Body of pancreas (tissue), 4 donors: ENCODE results near the gene ALG12. TPM values are rescaled to one million over a fixed set of nuclear protein-coding genes. Genes with fewer than 3 reads are reported as not detected.

ENCODE experiments used
- ATAC-seq: fragments of 150-250 bp; one replicate; pipeline ENCODE4 v1.9.1; 2016
- DNase-seq, 4 donors: peaks; one replicate each; pipeline ENCODE4 v3.0.0-alpha.2; 2019
- H3K27ac ChIP-seq, 4 donors: fragments of 200-600 bp; sonication (generic); 1 replicate in 3 of 4; 2 replicates in 1 of 4; pipeline versions ENCODE4 v1.5.1 to v1.6.1; 2016 to 2019; ENCODE audit warnings: mild to moderate bottlenecking in 1 of 4, mixed read lengths in 1 of 4, moderate library complexity in 1 of 4
- H3K27me3 ChIP-seq, 2 donors: fragments of 200-600 bp; sonication (generic); one replicate each; pipeline ENCODE4 v1.6.0; 2016; ENCODE audit warnings: mild to moderate bottlenecking in 1 of 2
- H3K36me3 ChIP-seq, 2 donors: fragments of 200-600 bp; sonication (generic); replicated peaks in 1 of 2; 2 replicates each; pipeline ENCODE4 v1.5.1; 2016; ENCODE audit warnings: low read depth in 2 of 2; ENCODE audit not compliant: insufficient read depth in 1 of 2
- H3K4me1 ChIP-seq: fragments of 200-600 bp; sonication (generic); one replicate; pipeline ENCODE4 v1.6.0; 2016
- H3K4me3 ChIP-seq, 2 donors: fragments of 200-600 bp; sonication (generic); 1 replicate in 1 of 2; 2 replicates in 1 of 2; pipeline ENCODE4 v1.5.1; 2016 to 2019
- H3K9me3 ChIP-seq, 3 donors: fragments of 200-600 bp; sonication (generic); 1 replicate in 2 of 3; 2 replicates in 1 of 3; pipeline ENCODE4 v1.5.1; 2016
- POLR2A ChIP-seq, 3 donors: fragments of 450-650 bp; IDR thresholded peaks; one replicate each; pipeline ENCODE4 v1.6.1; 2016; ENCODE audit warnings: antibody characterized with exemption in 3 of 3, mild to moderate bottlenecking in 2 of 3
- WGBS, 2 donors: methylation state at CpG; one replicate each; pipeline ENCODE4 v1.1.5; 2017; 5-methylcytosine and 5-hydroxymethylcytosine counted together
- intact Hi-C: fragments of 100-400 bp; cut with DNase I; formaldehyde crosslinking; loops from one replicate; pipeline ENCODE4 v1.15.1; 2023
- total RNA-seq, 2 donors: library from RNA; depleted of rRNA; stranded (reverse); fragments of >200 nt; gene quantifications; one replicate each; pipeline ENCODE4 v1.1.0, GENCODE V29; 2016
- TF ChIP-seq, protein P1 (sequence below), 7 experiments: fragments of 450-650 bp in 4 of 7; fragments of 200-600 bp in 3 of 7; sonication (generic) in 3 of 7; IDR thresholded peaks; one replicate each; pipeline ENCODE4 v1.5.1; 2016 to 2019; ENCODE audit warnings: antibody characterized with exemption in 7 of 7

ALG12 gene
- total RNA-seq, 2 donors from 2014 or later = 16.2 to 17.9 TPM

DNA sequence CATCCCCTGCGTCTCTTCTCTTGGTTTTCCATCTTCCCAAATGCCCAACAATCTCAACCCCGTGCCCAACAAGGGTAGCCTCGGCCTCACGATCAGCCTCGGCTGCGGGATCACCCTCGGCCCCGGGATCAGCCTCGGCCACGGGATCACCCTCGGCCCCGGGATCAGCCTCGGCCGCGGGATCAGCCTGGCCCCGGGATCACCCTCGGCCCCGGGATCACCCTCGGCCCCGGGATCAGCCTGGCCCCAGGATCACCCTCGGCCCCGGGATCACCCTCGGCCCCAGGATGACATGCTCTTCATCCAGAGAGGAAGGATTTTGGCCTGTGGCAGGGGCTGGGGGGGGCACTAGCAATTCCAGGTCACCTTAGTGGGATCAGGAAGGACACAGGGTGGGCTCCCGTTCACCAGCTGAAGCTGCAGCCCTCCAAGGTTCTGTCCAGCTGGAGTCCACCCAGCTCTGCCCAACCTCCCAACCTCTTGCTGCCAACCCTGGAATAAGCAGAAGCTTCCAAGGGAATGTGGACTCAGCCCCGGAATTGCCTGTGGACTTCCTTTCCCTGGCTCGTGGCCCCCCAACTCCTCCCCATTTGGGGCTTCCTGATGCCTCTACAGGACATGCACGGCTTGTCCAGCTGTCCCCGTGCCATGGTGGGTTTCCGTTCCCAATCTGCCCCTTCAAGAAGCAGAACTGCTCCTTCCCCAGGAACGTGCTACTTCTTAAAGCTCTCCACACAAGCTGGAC, 6.2 kb downstream of the ALG12 start:
- no peak overlapping the region for H3K27ac ChIP-seq
- TF ChIP-seq POLR2A (IDR thresholded peaks at IDR 0.05) = no peak
- TF ChIP-seq, protein P1, sequence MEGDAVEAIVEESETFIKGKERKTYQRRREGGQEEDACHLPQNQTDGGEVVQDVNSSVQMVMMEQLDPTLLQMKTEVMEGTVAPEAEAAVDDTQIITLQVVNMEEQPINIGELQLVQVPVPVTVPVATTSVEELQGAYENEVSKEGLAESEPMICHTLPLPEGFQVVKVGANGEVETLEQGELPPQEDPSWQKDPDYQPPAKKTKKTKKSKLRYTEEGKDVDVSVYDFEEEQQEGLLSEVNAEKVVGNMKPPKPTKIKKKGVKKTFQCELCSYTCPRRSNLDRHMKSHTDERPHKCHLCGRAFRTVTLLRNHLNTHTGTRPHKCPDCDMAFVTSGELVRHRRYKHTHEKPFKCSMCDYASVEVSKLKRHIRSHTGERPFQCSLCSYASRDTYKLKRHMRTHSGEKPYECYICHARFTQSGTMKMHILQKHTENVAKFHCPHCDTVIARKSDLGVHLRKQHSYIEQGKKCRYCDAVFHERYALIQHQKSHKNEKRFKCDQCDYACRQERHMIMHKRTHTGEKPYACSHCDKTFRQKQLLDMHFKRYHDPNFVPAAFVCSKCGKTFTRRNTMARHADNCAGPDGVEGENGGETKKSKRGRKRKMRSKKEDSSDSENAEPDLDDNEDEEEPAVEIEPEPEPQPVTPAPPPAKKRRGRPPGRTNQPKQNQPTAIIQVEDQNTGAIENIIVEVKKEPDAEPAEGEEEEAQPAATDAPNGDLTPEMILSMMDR (IDR thresholded peaks at IDR 0.05) = no peak
- H3K4me3 ChIP-seq = no peak overlapping the region
- no peak for DNase-seq
- H3K27me3 ChIP-seq = no peaks in the 10 kb centered on the region
- H3K4me1 ChIP-seq = peaks cover 7% of the 10 kb centered on the region
- H3K9me3 ChIP-seq = no peaks in the 10 kb centered on the region
- no peak for ATAC-seq
- intact Hi-C loops = loop anchor here (10.0 kb wide), 1 partner anchor 57 kb away; the partner anchor contains the start of gene ZBED4
- peaks cover 0 to 3% of the 10 kb centered on the region in 2 donors for H3K36me3 ChIP-seq
- 90 to 96% methylated on average over 25 to 30 of the region's 30 CpGs for WGBS, 2 donors

DNA sequence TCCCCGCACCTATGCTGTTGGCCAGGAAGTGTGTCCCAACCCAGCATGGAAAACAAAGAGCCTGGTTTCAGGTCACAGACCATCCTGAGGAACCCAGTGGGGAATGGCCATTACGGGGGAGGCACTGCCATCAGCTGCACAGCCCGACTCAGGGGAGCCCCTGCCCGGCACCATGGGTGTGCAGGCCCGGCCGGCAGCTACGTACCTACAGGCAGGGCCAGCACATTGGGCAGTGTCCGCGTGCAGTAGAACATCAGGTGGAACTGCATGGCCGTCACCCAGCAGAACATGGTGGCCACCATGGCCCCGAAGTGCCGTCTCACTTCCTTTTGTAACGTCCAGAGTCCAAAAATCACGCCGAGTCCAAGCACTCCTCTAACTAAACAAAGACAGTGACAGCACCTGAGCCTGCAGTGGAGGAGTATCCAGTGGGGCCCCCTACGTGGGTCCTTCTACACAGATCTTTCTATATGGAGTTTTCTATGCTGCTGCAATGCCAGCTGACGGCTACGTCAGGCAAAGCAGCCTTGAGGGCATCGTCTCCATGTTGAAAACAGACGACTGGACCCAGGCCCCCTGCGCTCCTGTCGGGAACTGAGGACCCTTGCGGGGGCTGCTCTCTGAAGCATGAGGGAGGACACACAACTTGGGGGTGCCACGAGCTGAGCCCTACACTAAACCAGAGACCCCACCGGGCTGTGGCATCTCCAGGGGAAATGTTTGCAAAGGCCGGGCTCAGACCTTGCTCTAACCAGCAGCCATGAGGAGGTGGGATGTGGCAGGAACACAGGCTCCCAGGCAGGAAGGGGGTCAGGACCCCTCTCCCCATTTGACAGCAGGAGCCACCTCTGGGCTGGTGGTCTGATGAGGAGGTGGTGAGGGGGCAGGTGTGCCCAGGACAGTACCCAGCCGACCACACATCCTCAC, 7.7 kb downstream of the ALG12 start:
- no peaks in the 10 kb centered on the region for H3K9me3 ChIP-seq
- TF ChIP-seq, protein P1 (IDR thresholded peaks at IDR 0.05) = no peak
- TF ChIP-seq POLR2A (IDR thresholded peaks at IDR 0.05) = no peak
- peaks cover 0 to 3% of the 10 kb centered on the region in 2 donors for H3K36me3 ChIP-seq
- intact Hi-C loops = loop anchor here (10.0 kb wide), 1 partner anchor 56 kb away; the partner anchor contains the start of gene ZBED4
- WGBS, 2 donors = 91 to 94% methylated on average over 25 to 27 of the region's 27 CpGs
- no peaks in the 10 kb centered on the region for H3K27me3 ChIP-seq
- DNase-seq = no peak
- ATAC-seq = no peak
- no peak overlapping the region for H3K4me3 ChIP-seq
- no peaks in the 10 kb centered on the region for H3K4me1 ChIP-seq
- no peak overlapping the region for H3K27ac ChIP-seq

DNA sequence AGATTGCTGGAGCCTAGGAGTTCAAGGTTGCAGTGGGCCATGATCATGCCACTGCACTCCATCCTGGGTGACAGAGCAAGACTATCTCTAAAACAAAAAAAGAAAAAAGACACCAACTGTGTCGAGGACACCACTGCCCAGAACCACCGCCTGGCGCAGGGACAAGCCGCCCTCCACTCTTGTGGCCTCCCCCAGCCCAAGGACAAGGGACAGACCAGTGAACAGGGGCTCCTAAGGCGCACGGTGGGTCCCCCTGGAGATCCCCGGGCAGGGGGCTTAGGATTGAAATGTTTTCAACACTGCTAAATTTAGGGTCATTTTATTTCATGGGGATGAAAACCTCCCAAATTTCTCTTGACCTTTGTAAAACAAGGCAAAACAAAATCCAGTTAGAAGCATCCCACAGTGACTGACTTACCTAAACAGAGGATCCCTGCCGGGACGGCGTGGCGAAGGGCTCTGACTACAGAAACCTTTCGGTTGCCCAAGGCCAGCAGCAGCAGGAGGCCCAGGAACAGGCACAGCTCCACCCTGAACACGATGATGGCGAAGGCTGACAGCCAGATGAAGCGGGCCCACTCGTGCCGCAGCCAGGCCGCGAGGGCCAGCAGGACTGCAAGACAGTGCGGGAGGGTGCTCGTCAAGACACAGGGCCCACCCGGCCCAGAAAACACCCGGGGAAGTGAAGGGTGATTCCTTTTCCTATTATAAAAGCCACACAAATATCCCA, 8.6 kb downstream of the ALG12 start:
- H3K4me1 ChIP-seq = no peaks in the 10 kb centered on the region
- no peak overlapping the region for H3K4me3 ChIP-seq
- H3K27me3 ChIP-seq = no peaks in the 10 kb centered on the region
- ATAC-seq (no peak), DNase-seq (no peak)
- 88 to 91% methylated on average over 19 to 21 of the region's 23 CpGs for WGBS, 2 donors
- intact Hi-C loops = loop anchor here (10.0 kb wide), 1 partner anchor 55 kb away; the partner anchor contains the start of gene ZBED4
- no peak for TF ChIP-seq POLR2A (IDR thresholded peaks at IDR 0.05)
- TF ChIP-seq, protein P1 (IDR thresholded peaks at IDR 0.05) = no peak
- no peaks in the 10 kb centered on the region for H3K9me3 ChIP-seq
- peaks cover 0 to 3% of the 10 kb centered on the region in 2 donors for H3K36me3 ChIP-seq
- H3K27ac ChIP-seq = no peak overlapping the region

DNA sequence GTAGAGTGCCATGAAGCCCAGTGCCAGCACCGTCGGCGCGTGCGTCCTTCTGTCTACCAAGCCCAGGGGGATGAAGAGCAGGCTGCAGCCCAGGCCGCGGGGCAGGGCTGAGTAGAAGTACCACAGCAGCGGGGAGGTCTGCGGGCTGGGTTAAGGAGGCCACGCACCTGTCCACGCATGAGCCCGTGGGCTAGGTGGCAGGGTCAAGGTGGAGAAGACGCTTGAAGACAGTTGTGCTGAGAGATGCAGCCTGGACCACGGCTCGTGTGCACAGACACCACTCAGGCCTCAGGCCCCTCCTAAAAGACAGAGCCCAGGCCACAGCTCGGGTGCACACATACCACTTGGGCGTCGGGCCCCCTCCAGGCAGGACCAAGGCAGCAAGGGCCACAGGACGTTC, 10.4 kb downstream of the ALG12 start:
- H3K9me3 ChIP-seq = no peaks in the 10 kb centered on the region
- intact Hi-C loops = no loop called here
- no peaks in the 10 kb centered on the region for H3K4me1 ChIP-seq
- TF ChIP-seq, protein P1 (IDR thresholded peaks at IDR 0.05) = no peak
- TF ChIP-seq POLR2A (IDR thresholded peaks at IDR 0.05) = no peak
- peaks cover 6 to 8% of the 10 kb centered on the region in 2 donors for H3K36me3 ChIP-seq
- WGBS, 2 donors = 91 to 92% methylated on average over 11 to 19 of the region's 19 CpGs
- DNase-seq (no peak), ATAC-seq (no peak)
- H3K4me3 ChIP-seq = no peak overlapping the region
- H3K27ac ChIP-seq = no peak overlapping the region
- no peaks in the 10 kb centered on the region for H3K27me3 ChIP-seq
